ENCODE results near the gene LONRF2.

Gene LONRF2

GRCh38 chr2:100309311-100309710 lies 13.0 kb downstream of the LONRF2 start:
- no peaks in the 10 kb centered on the region for H3K27me3 Mint-ChIP-seq (ENCODE audit: low read depth)
- H3K4me3 Mint-ChIP-seq = no peak overlapping the region
- no peak overlapping the region for H3K27ac Mint-ChIP-seq
- TF ChIP-seq, protein P1, sequence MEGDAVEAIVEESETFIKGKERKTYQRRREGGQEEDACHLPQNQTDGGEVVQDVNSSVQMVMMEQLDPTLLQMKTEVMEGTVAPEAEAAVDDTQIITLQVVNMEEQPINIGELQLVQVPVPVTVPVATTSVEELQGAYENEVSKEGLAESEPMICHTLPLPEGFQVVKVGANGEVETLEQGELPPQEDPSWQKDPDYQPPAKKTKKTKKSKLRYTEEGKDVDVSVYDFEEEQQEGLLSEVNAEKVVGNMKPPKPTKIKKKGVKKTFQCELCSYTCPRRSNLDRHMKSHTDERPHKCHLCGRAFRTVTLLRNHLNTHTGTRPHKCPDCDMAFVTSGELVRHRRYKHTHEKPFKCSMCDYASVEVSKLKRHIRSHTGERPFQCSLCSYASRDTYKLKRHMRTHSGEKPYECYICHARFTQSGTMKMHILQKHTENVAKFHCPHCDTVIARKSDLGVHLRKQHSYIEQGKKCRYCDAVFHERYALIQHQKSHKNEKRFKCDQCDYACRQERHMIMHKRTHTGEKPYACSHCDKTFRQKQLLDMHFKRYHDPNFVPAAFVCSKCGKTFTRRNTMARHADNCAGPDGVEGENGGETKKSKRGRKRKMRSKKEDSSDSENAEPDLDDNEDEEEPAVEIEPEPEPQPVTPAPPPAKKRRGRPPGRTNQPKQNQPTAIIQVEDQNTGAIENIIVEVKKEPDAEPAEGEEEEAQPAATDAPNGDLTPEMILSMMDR (IDR thresholded peaks at IDR 0.05; ENCODE audit: unreplicated experiment in 3 of 3) = no peak
- H3K4me1 Mint-ChIP-seq = peaks cover 5% of the 10 kb centered on the region
- peaks cover 6% of the 10 kb centered on the region for H3K9me3 Mint-ChIP-seq
- peaks cover 9% of the 10 kb centered on the region for H3K36me3 Mint-ChIP-seq (ENCODE audit: low read depth)

- H3K36me3 Mint-ChIP-seq (ENCODE audit: low read depth) = peaks cover 21% of the 10 kb centered on the region
- H3K4me1 Mint-ChIP-seq = no peaks in the 10 kb centered on the region
- H3K27me3 Mint-ChIP-seq (ENCODE audit: low read depth) = no peaks in the 10 kb centered on the region
- no peak overlapping the region for H3K27ac Mint-ChIP-seq
- peaks cover 14% of the 10 kb centered on the region for H3K9me3 Mint-ChIP-seq
- H3K4me3 Mint-ChIP-seq = no peak overlapping the region
- TF ChIP-seq, protein P1 (IDR thresholded peaks at IDR 0.05; ENCODE audit: unreplicated experiment in 3 of 3) = no peak
Measured at GRCh38 chr2:100303744-100304143, 18.6 kb downstream of the LONRF2 start.

GRCh38 chr2:100302585-100302892 lies 19.8 kb downstream of the LONRF2 start:
- Mint-ChIP-seq H3K4me3 (no peak overlapping the region), H3K27ac (no peak overlapping the region), H3K36me3 (ENCODE audit: low read depth) (peaks cover 24% of the 10 kb centered on the region), H3K9me3 (peaks cover 14% of the 10 kb centered on the region), H3K27me3 (ENCODE audit: low read depth) (no peaks in the 10 kb centered on the region), H3K4me1 (no peaks in the 10 kb centered on the region)
- TF ChIP-seq, protein P1 (IDR thresholded peaks at IDR 0.05; ENCODE audit: unreplicated experiment in 3 of 3) = no peak

GRCh38 chr2:100301881-100302584 lies 20.3 kb downstream of the LONRF2 start:
- Mint-ChIP-seq H3K27me3 (ENCODE audit: low read depth) (no peaks in the 10 kb centered on the region), H3K27ac (no peak overlapping the region), H3K4me3 (no peak overlapping the region), H3K4me1 (no peaks in the 10 kb centered on the region), H3K9me3 (peaks cover 14% of the 10 kb centered on the region), H3K36me3 (ENCODE audit: low read depth) (peaks cover 21% of the 10 kb centered on the region)
- TF ChIP-seq, protein P1 (IDR thresholded peaks at IDR 0.05; ENCODE audit: unreplicated experiment in 3 of 3) = no peak

GRCh38 chr2:100299548-100299947 lies 22.8 kb downstream of the LONRF2 start:
- no peaks in the 10 kb centered on the region for H3K27me3 Mint-ChIP-seq (ENCODE audit: low read depth)
- no peak overlapping the region for H3K27ac Mint-ChIP-seq
- TF ChIP-seq, protein P1 (IDR thresholded peaks at IDR 0.05; ENCODE audit: unreplicated experiment in 3 of 3) = no peak
- peaks cover 15% of the 10 kb centered on the region for H3K36me3 Mint-ChIP-seq (ENCODE audit: low read depth)
- peaks cover 9% of the 10 kb centered on the region for H3K9me3 Mint-ChIP-seq
- no peak overlapping the region for H3K4me3 Mint-ChIP-seq
- no peaks in the 10 kb centered on the region for H3K4me1 Mint-ChIP-seq

DNA sequence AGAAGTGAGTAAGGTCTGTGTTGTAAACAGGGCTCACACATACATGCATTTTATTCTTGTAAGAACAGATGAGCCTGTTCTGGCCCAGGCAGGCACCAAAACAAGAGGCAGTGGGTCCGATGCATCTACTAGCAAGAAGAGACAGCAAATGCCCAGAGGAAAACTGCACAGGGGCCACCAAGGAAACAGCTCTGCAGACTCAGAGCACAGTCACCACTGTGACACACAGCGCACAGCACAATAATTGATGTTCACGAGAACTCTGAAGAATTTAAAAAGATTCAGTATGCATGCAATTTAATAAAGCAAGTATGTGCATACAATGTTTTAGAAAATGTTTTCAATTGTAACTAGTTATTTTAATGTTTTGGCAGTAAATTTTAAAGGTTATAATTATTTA lies 24.8 kb downstream of the LONRF2 start:
- TF ChIP-seq, protein P1 (IDR thresholded peaks at IDR 0.05; ENCODE audit: unreplicated experiment in 3 of 3) = no peak
- Mint-ChIP-seq H3K27ac (no peak overlapping the region), H3K9me3 (no peaks in the 10 kb centered on the region), H3K36me3 (ENCODE audit: low read depth) (peaks cover 4% of the 10 kb centered on the region), H3K4me3 (no peak overlapping the region), H3K27me3 (ENCODE audit: low read depth) (peaks cover 5% of the 10 kb centered on the region), H3K4me1 (no peaks in the 10 kb centered on the region)
